HepG2 (cell line): ENCODE results near the gene CAMKV. TPM values are rescaled to one million over a fixed set of nuclear protein-coding genes. Genes with fewer than 3 reads are reported as not detected.

Experiments used
- BRD4 ChIP-seq: sonication (generic); formaldehyde crosslinking; IDR thresholded peaks from 2 replicates; pipeline ENCODE4 v1.4.0; 2020; ENCODE audit warnings: missing genetic modification reagents
- ESRRA ChIP-seq: sonication (generic); formaldehyde crosslinking; IDR thresholded peaks from 2 replicates; pipeline ENCODE4 v1.5.1; 2020; ENCODE audit warnings: mild to moderate bottlenecking, low read depth, missing genetic modification reagents
- POLR2AphosphoS2 ChIP-seq: IDR thresholded peaks from 2 replicates; pipeline ENCODE4 v1.6.1; 2011; ENCODE audit warnings: low read depth, low read length, improper control_type of control experiment
- REPIN1 ChIP-seq: sonication (generic); formaldehyde crosslinking; IDR thresholded peaks from 2 replicates; pipeline ENCODE4 v1.8.0; 2022; ENCODE audit warnings: missing genetic modification reagents, low read depth, mild to moderate bottlenecking, borderline replicate concordance
- SIX1 ChIP-seq: sonication (generic); formaldehyde crosslinking; IDR thresholded peaks from 2 replicates; pipeline ENCODE4 v1.4.0; 2020; ENCODE audit warnings: missing genetic modification reagents, borderline replicate concordance
- ZFAT ChIP-seq: sonication (generic); formaldehyde crosslinking; conservative IDR thresholded peaks from 2 replicates; pipeline ENCODE4 v1.8.1; 2023; ENCODE audit warnings: missing genetic modification reagents, inconsistent platforms
- ZFX ChIP-seq: sonication (generic); formaldehyde crosslinking; IDR thresholded peaks from 2 replicates; pipeline ENCODE4 v1.4.0; 2020; ENCODE audit warnings: mild to moderate bottlenecking, low read depth, missing genetic modification reagents, moderate library complexity
- ZNF547 ChIP-seq: sonication (generic); formaldehyde crosslinking; IDR thresholded peaks from 2 replicates; pipeline ENCODE4 v1.5.1; 2020; ENCODE audit warnings: mild to moderate bottlenecking, missing genetic modification reagents
- ZNF572 ChIP-seq: sonication (generic); formaldehyde crosslinking; IDR thresholded peaks from 2 replicates; pipeline ENCODE4 v1.5.1; 2020; ENCODE audit warnings: mild to moderate bottlenecking, missing genetic modification reagents
- ZNF713 ChIP-seq: sonication (generic); formaldehyde crosslinking; IDR thresholded peaks from 2 replicates; pipeline ENCODE4 v1.4.0; 2020; ENCODE audit warnings: mild to moderate bottlenecking, missing genetic modification reagents
- ZNF780A ChIP-seq: sonication (generic); formaldehyde crosslinking; IDR thresholded peaks from 2 replicates; pipeline ENCODE4 v1.8.0; 2022; ENCODE audit warnings: mild to moderate bottlenecking, missing genetic modification reagents, moderate library complexity
- ZNF781 ChIP-seq: sonication (generic); formaldehyde crosslinking; IDR thresholded peaks from 2 replicates; pipeline ENCODE4 v1.5.1; 2020; ENCODE audit warnings: borderline replicate concordance, mild to moderate bottlenecking, missing genetic modification reagents; ENCODE audit errors: not compliant biosample characterization
- polyA plus RNA-seq, 8 experiments: library from polyadenylated mRNA; depleted of rRNA in 3 of 8; stranded (reverse) in 7 of 8; unstranded in 1 of 8; fragments of >200 nt; fragmentation: Illumina TruSeq in 4 of 8; extraction: Trizol in 4 of 8; gene quantifications; 2 replicates each; pipeline versions ENCODE4 v1.2.1 to v1.2.3, GENCODE V29; 2011 to 2016; ENCODE audit warnings: low read depth in 4 of 8, missing spikeins in 1 of 8, mixed read lengths in 1 of 8; ENCODE audit not compliant: insufficient read depth in 1 of 8
- total RNA-seq, 5 experiments: library from RNA; depleted of rRNA; stranded (reverse); fragments of >200 nt; fragmentation: Illumina TruSeq; extraction: Trizol; gene quantifications; 2 replicates each; pipeline ENCODE4 v1.2.3, GENCODE V29; 2016; ENCODE audit warnings: low read depth in 1 of 5
- TF ChIP-seq, protein P1 (sequence below): sonication (generic); formaldehyde crosslinking; IDR thresholded peaks from 2 replicates; pipeline ENCODE4 v1.4.0; 2020; ENCODE audit warnings: missing genetic modification reagents
- TF ChIP-seq, protein P2 (sequence below): sonication (generic); formaldehyde crosslinking; IDR thresholded peaks from 2 replicates; pipeline ENCODE4 v1.8.0; 2022; ENCODE audit warnings: missing genetic modification reagents, mild to moderate bottlenecking, inconsistent platforms, borderline replicate concordance
- TF ChIP-seq, protein P3 (sequence below), 2 experiments: fragments of 450-650 bp in 1 of 2; sonication (generic) in 1 of 2; formaldehyde crosslinking in 1 of 2; IDR thresholded peaks; 2 replicates each; pipeline versions ENCODE4 v1.6.1 to v1.8.0; 2016 to 2022; ENCODE audit warnings: antibody characterized with exemption in 1 of 2, mild to moderate bottlenecking in 1 of 2, missing genetic modification reagents in 1 of 2
- TF ChIP-seq, protein P4 (sequence below): sonication (generic); formaldehyde crosslinking; IDR thresholded peaks from 2 replicates; pipeline ENCODE4 v1.5.0; 2020; ENCODE audit warnings: missing genetic modification reagents

Gene CAMKV
- total and polyA plus RNA-seq, 2 of the 13 experiments (the other 11 are each of a cell fraction or from before 2014, with no cell fraction given), result 0.13 to 0.15 TPM

DNA sequence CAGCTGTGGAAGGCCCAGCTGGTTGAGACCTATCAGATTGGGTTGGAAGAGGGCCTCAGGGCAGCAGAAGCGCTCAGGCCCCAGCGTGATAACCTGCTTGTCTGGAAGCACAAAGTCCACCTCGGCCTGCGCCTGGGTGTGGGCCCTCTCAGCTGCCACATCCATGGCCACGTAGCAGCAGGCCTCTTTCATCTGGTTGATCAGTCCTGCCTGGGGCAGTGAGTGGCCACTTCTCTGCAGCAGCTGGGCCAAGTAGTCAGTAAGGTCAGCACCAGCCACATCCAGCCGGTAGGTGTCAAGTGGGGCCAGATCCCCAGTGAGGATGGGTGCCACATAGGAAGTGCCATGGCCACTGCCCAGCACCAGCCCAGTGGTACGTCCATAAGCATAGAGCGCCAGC, 3.9 kb upstream of the CAMKV start (continued):
- TF ChIP-seq, protein P1, sequence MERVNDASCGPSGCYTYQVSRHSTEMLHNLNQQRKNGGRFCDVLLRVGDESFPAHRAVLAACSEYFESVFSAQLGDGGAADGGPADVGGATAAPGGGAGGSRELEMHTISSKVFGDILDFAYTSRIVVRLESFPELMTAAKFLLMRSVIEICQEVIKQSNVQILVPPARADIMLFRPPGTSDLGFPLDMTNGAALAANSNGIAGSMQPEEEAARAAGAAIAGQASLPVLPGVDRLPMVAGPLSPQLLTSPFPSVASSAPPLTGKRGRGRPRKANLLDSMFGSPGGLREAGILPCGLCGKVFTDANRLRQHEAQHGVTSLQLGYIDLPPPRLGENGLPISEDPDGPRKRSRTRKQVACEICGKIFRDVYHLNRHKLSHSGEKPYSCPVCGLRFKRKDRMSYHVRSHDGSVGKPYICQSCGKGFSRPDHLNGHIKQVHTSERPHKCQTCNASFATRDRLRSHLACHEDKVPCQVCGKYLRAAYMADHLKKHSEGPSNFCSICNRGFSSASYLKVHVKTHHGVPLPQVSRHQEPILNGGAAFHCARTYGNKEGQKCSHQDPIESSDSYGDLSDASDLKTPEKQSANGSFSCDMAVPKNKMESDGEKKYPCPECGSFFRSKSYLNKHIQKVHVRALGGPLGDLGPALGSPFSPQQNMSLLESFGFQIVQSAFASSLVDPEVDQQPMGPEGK (CRISPR knock-in tag), result peak; percentile 41
- no peak for TF ChIP-seq ZNF781 (CRISPR knock-in tag)
- no peak for TF ChIP-seq ZNF713
- peak; percentile 37; the same call in 1 of the 2 replicates for TF ChIP-seq REPIN1 (CRISPR knock-in tag)
- peak; percentile 97 for TF ChIP-seq ZFX (CRISPR knock-in tag)
- TF ChIP-seq, protein P2, sequence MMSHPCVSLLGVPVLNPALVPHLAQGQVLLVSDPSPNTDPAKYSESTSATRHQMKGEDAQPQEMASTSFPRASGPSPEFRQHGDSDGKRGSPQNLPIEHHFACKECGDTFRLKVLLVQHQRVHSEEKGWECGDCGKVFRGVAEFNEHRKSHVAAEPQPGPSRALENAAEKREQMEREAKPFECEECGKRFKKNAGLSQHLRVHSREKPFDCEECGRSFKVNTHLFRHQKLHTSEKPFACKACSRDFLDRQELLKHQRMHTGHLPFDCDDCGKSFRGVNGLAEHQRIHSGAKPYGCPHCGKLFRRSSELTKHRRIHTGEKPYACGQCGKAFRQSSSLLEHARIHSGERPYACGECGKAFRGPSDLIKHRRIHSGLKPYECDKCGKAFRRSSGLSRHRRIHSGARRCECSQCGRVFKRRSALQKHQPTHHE (CRISPR knock-in tag), result no peak
- TF ChIP-seq, protein P3, sequence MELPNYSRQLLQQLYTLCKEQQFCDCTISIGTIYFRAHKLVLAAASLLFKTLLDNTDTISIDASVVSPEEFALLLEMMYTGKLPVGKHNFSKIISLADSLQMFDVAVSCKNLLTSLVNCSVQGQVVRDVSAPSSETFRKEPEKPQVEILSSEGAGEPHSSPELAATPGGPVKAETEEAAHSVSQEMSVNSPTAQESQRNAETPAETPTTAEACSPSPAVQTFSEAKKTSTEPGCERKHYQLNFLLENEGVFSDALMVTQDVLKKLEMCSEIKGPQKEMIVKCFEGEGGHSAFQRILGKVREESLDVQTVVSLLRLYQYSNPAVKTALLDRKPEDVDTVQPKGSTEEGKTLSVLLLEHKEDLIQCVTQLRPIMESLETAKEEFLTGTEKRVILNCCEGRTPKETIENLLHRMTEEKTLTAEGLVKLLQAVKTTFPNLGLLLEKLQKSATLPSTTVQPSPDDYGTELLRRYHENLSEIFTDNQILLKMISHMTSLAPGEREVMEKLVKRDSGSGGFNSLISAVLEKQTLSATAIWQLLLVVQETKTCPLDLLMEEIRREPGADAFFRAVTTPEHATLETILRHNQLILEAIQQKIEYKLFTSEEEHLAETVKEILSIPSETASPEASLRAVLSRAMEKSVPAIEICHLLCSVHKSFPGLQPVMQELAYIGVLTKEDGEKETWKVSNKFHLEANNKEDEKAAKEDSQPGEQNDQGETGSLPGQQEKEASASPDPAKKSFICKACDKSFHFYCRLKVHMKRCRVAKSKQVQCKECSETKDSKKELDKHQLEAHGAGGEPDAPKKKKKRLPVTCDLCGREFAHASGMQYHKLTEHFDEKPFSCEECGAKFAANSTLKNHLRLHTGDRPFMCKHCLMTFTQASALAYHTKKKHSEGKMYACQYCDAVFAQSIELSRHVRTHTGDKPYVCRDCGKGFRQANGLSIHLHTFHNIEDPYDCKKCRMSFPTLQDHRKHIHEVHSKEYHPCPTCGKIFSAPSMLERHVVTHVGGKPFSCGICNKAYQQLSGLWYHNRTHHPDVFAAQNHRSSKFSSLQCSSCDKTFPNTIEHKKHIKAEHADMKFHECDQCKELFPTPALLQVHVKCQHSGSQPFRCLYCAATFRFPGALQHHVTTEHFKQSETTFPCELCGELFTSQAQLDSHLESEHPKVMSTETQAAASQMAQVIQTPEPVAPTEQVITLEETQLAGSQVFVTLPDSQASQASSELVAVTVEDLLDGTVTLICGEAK (IDR thresholded peaks at IDR 0.05), result no peak
- TF ChIP-seq, protein P3 (CRISPR knock-in tag; IDR thresholded peaks at IDR 0.05), result 0 out of 2 replicates have a peak, but pooled peaks have one; percentile 26
- TF ChIP-seq BRD4 (CRISPR knock-in tag), result no peak
- TF ChIP-seq ZNF780A (CRISPR knock-in tag), result no peak
- TF ChIP-seq ZFAT (CRISPR knock-in tag), result no peak
- no peak for TF ChIP-seq POLR2AphosphoS2
- TF ChIP-seq ZNF572 (CRISPR knock-in tag), result no peak
- TF ChIP-seq ESRRA (CRISPR knock-in tag), result no peak
- TF ChIP-seq ZNF547 (CRISPR knock-in tag), result no peak
- TF ChIP-seq, protein P4, sequence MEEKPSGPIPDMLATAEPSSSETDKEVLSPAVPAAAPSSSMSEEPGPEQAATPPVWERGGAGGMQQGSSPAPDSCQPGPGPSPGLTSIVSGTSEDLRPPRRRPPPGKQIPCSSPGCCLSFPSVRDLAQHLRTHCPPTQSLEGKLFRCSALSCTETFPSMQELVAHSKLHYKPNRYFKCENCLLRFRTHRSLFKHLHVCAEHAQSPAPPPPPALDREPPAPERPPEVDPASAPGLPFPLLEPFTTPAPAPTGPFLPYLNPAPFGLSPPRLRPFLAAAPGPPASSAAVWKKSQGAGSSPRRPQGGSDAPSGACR, result no peak
- no peak for TF ChIP-seq SIX1 (CRISPR knock-in tag)
